Measurements from ENCODE around the gene SLC48A1. TPM values are rescaled to one million over a fixed set of nuclear protein-coding genes. Genes with fewer than 3 reads are reported as not detected.

SLC48A1 gene
- total RNA-seq, 4 donors from 2014 or later = 19.9 to 76.7 (median 23.1) TPM

DNA sequence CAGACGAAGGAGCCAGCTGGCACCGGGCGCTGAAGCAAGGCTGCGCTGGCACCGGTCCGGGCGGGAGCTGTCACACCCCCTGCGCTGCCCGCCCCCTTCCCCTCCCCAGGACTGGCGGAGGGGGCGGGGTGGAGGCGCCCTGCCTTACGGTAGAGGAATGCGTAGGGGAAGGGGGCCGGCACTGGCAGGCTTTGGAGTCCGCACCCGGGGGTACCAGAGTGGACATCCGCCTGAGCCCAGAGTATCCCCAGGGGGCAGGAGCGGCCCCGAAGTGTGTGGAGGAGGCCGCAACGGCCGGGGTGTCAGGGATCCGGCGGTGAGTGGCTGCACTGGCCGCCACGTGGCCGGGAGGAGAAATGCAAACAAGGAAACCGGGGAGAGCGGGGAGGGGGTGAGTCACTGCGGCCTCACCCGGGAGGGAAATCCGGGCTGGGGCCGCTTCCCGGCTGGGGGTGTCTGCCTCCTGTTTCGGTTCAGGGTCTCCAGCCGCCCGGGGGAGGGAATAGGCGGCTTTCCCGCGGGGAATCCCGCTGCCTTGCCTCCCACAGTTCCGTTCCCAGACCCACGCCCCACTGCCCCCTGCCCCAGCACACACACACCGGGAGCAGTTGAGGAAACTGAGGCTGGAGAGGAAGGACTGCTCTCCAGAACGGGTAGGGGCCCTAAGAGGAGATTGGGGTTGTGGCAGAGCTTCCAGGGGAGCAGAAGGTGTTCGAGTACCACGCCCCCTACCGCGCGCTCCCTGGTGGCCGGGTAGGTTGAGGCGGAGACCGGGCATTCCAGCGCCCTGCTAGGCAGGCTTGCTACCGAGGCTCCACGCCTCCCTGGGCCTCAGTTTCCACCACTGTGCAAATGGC, 14.0 kb upstream of the SLC48A1 start, which contains the start of gene RAPGEF3:
TSS of gene RAPGEF3 (minus strand) at position 47 of the 857 bp plus-strand sequence. CDS start 324 bp downstream, outside the sequence.
- peak; percentile 86 for DNase-seq
- Histone ChIP-seq H3K9me3 (no peaks in the 10 kb centered on the region), H3K4me3 (peak within 1 kb of the TSS; percentile 44 to 56 (median 46)), H3K27ac (peak within 1 kb of the TSS; percentile 78 to 84 (median 82)), H3K27me3 (no peaks in the 10 kb centered on the region), H3K4me1 (peaks cover 16 to 45% (median 39%) of the 10 kb centered on the region in 4 donors), H3K36me3 (no peaks in the 10 kb centered on the region)
- in situ Hi-C loops (cut with MboI; ENCODE audit: low pct_ligation_motif_present in 1 of 4, low pct_unique_long_range_greater_than_20kb in 1 of 4, low sequenced_read_pairs in 3 of 4) = no loop called here
- TF ChIP-seq POLR2AphosphoS5 (IDR thresholded peaks at IDR 0.05) (peak; percentile 35 to 55 (median 48)), CTCF (IDR thresholded peaks at IDR 0.05) (peak; percentile 44 to 77 (median 51)), POLR2A (IDR thresholded peaks at IDR 0.05) (peak; percentile 50), EP300 (IDR thresholded peaks at IDR 0.05; ENCODE audit: low read depth) (peak; percentile 13)
- intact Hi-C loops (cut with DNase I; ENCODE audit: low total_unique reads) = no loop called here
- WGBS, 2 donors (ENCODE audit: low coverage in 1 of 2) = 0 to 2% methylated on average over 16 to 40 of the region's 57 CpGs

DNA sequence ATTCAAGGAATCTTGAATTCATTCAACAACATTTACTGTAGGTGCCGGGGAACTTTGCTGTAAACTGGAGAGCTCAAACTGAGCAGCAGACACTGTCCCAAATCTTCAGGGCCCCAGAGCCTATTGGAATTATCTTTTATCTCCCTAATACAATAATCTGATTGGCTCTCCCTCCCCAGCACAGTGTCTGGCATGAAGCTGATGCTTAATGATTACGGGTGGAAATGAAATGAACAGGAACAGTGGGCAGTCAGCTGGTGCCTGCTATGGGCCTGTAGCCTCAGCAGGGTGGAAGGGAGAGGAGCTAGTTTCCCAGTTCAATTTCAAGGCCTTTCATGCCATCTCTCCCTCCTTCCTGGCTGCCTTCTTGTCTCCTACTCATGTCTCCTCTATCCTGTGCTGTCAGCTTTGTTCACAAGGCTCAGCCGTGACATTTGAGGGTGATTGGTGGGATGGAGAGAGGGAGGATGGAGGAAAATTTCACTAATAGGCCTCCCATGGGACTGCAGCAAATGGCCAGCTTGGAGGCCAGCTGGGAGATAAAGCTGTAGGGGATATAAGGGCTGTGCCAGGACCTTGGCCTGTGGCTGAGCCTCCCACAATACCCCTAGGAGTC, 10.1 kb upstream of the SLC48A1 start:
- in situ Hi-C loops (cut with MboI; ENCODE audit: low pct_ligation_motif_present in 1 of 4, low pct_unique_long_range_greater_than_20kb in 1 of 4, low sequenced_read_pairs in 3 of 4) (no loop called here), intact Hi-C loops (cut with DNase I; ENCODE audit: low total_unique reads) (no loop called here)
- no peak for DNase-seq
- H3K4me3 ChIP-seq = no peak overlapping the region
- H3K27me3 ChIP-seq = no peaks in the 10 kb centered on the region
- H3K4me1 ChIP-seq = peaks cover 6 to 17% (median 14%) of the 10 kb centered on the region in 4 donors
- 86 to 87% methylated on average over 2 to 3 of the region's 3 CpGs for WGBS, 2 donors (ENCODE audit: low coverage in 1 of 2)
- H3K27ac ChIP-seq = no peak overlapping the region
- H3K9me3 ChIP-seq = no peaks in the 10 kb centered on the region
- no peaks in the 10 kb centered on the region for H3K36me3 ChIP-seq
- TF ChIP-seq CTCF (IDR thresholded peaks at IDR 0.05) = no peak
- no peak for TF ChIP-seq EP300 (IDR thresholded peaks at IDR 0.05; ENCODE audit: low read depth)
- TF ChIP-seq POLR2AphosphoS5 (IDR thresholded peaks at IDR 0.05) = no peak
- TF ChIP-seq POLR2A (IDR thresholded peaks at IDR 0.05) = no peak

DNA sequence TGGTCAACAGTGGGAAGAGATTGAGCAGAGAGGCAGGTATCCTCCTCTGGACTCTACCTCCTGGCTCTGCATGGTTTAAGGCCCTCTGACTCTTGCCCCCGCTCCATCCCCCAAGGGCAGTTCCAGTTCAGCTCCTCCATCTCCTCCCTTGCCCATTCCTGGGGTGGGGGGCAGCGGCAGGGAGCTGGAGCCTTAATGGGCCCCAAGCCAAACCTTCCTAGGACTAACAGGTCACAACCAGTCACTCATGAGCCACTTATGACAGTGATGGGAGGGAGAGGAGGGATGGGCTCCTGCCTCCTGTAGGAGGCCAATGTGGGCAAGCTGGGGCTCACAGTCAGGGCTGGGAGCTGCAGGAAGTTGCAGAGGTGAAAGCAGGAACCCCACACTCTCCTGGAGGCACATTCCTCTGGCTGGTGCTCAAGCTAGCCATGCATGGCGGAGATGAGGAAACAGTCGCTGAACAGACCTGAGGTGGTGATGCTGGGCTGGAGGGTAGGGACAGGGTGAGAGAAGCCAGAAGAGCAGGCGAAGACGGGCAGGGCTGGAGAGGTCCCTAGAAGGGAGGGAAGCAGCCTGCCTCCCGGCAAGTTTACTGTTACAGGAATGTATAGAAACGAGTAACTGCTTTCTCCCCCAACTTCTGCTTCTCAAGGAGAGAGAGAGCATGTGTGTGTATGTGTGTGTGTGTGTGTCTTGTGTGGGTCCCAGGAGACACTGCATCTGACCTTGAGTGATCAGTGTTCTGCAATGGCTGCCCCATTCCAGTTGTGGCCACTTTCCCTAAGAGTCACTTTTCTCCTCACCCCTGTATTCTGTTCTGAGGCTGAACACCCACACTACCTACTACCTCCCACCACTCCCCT, 9.3 kb upstream of the SLC48A1 start:
- in situ Hi-C loops (cut with MboI; ENCODE audit: low pct_ligation_motif_present in 1 of 4, low pct_unique_long_range_greater_than_20kb in 1 of 4, low sequenced_read_pairs in 3 of 4) = no loop called here
- H3K4me1 ChIP-seq = peaks cover 0 to 9% (median 7%) of the 10 kb centered on the region in 4 donors
- H3K27ac ChIP-seq = no peak overlapping the region
- 69 to 80% methylated on average over 6 to 8 of the region's 8 CpGs for WGBS, 2 donors (ENCODE audit: low coverage in 1 of 2)
- no peak overlapping the region for H3K4me3 ChIP-seq
- intact Hi-C loops (cut with DNase I; ENCODE audit: low total_unique reads) = no loop called here
- TF ChIP-seq POLR2A (IDR thresholded peaks at IDR 0.05) = no peak
- no peak for TF ChIP-seq CTCF (IDR thresholded peaks at IDR 0.05)
- no peak for TF ChIP-seq EP300 (IDR thresholded peaks at IDR 0.05; ENCODE audit: low read depth)
- TF ChIP-seq POLR2AphosphoS5 (IDR thresholded peaks at IDR 0.05) = no peak
- no peaks in the 10 kb centered on the region for H3K27me3 ChIP-seq
- no peaks in the 10 kb centered on the region for H3K9me3 ChIP-seq
- no peaks in the 10 kb centered on the region for H3K36me3 ChIP-seq
- no peak for DNase-seq
